GM12878 (cell line): ENCODE results near the gene MAP4K1. TPM values are rescaled to one million over a fixed set of nuclear protein-coding genes. Genes with fewer than 3 reads are reported as not detected.

ENCODE experiments used
- ATAC-seq: fragments of 200-7000 bp; cut with Tn5 transposase; 3 replicates; pipeline ENCODE4 v1.9.1; 2020; ENCODE audit warnings: mild to moderate bottlenecking, moderate library complexity
- BruUV-seq: library from RNA; stranded (reverse); fragments of 400-500 nt; replicated peaks from 2 replicates; lab custom pipeline; 2021; lab: Mats Ljungman, UMichigan
- CTCF ChIA-PET: fragments of 300-600 bp; sonication (Branson Sonifier 250); formaldehyde crosslinking; extraction: SDS; loops from one replicate; lab custom pipeline; 2021; ENCODE audit warnings: inconsistent platforms; lab: Yijun Ruan, JAX
- POLR2A ChIA-PET: fragments of 350-600 bp; formaldehyde crosslinking; extraction: SDS; loops from one replicate; lab custom pipeline; 2021; ENCODE audit warnings: inconsistent platforms; lab: Charles Lee
- RAD21 ChIA-PET: fragments of 300-600 bp; sonication (Branson Sonifier 250); formaldehyde crosslinking; loops from one replicate; lab custom pipeline; 2023; ENCODE audit warnings: antibody characterized with exemption; ENCODE audit not compliant: unreplicated experiment; lab: Charles Lee
- SMC1A ChIA-PET: fragments of 300-600 bp; sonication (Branson Sonifier 250); formaldehyde crosslinking; loops from one replicate; lab custom pipeline; 2023; ENCODE audit not compliant: unreplicated experiment, uncharacterized antibody; lab: Charles Lee
- DNase-seq: peaks from one replicate; pipeline ENCODE4 v3.0.0-alpha.2; 2011; ENCODE audit warnings: low read depth, low spot score
- FAIRE-seq: peaks from 3 replicates; lab custom pipeline; 2011; peaks lifted over from hg19 to GRCh38; lab: Jason Lieb, UNC
- H2AFZ ChIP-seq: 2 replicates; pipeline ENCODE4 v1.6.0; 2011; ENCODE audit warnings: low read depth, low read length, control low read depth; ENCODE audit not compliant: control insufficient read depth
- H3K27ac ChIP-seq: 2 replicates; pipeline ENCODE4 v1.5.1; 2011; ENCODE audit warnings: control low read depth; ENCODE audit not compliant: control insufficient read depth, insufficient read depth
- H3K27me3 ChIP-seq, 2 experiments: replicated peaks in 1 of 2; 2 replicates each; pipeline versions ENCODE4 v1.6.0 to v1.6.1; 2011; ENCODE audit warnings: low read length in 1 of 2; ENCODE audit not compliant: control insufficient read depth in 2 of 2, insufficient read depth in 2 of 2
- H3K36me3 ChIP-seq, 2 experiments: 2 replicates each; pipeline ENCODE4 v1.5.1; 2011; ENCODE audit warnings: low read length in 1 of 2; ENCODE audit not compliant: control insufficient read depth in 2 of 2, insufficient read depth in 2 of 2
- H3K4me1 ChIP-seq: 2 replicates; pipeline ENCODE4 v1.6.1; 2011; ENCODE audit warnings: mild to moderate bottlenecking, low read length, moderate library complexity, mixed read lengths; ENCODE audit not compliant: control insufficient read depth, insufficient read depth
- H3K4me2 ChIP-seq: 2 replicates; pipeline ENCODE4 v1.6.0; 2011; ENCODE audit warnings: control low read depth; ENCODE audit not compliant: control insufficient read depth, insufficient read depth
- H3K4me3 ChIP-seq: fragments of 200-600 bp; sonication (generic); 2 replicates; pipeline ENCODE4 v1.5.1; 2016
- H3K79me2 ChIP-seq: 2 replicates; pipeline ENCODE4 v1.6.0; 2011; ENCODE audit warnings: low read length; ENCODE audit not compliant: control insufficient read depth, insufficient read depth
- H3K9ac ChIP-seq: 2 replicates; pipeline ENCODE4 v1.8.0; 2011; ENCODE audit warnings: low read length, control low read depth, mixed read lengths; ENCODE audit not compliant: control insufficient read depth, insufficient read depth
- H3K9me3 ChIP-seq: replicated peaks from 3 replicates; pipeline ENCODE4 v1.5.1; 2011; ENCODE audit warnings: mild to moderate bottlenecking, low read length; ENCODE audit not compliant: control insufficient read depth, insufficient read depth
- H4K20me1 ChIP-seq: 2 replicates; pipeline ENCODE4 v1.6.0; 2011; ENCODE audit not compliant: control insufficient read depth, insufficient read depth
- ATF7 ChIP-seq: fragments of 450-650 bp; IDR thresholded peaks from 2 replicates; pipeline ENCODE4 v1.6.1; 2016; ENCODE audit warnings: low read depth, mild to moderate bottlenecking
- CHD1 ChIP-seq: IDR thresholded peaks from 2 replicates; pipeline ENCODE4 v1.6.1; 2012; ENCODE audit warnings: low read depth, low read length, improper control_type of control experiment
- CREB1 ChIP-seq: IDR thresholded peaks from 2 replicates; pipeline ENCODE4 v1.6.1; 2012; ENCODE audit warnings: low read depth, mild to moderate bottlenecking, inconsistent platforms
- CREM ChIP-seq: IDR thresholded peaks from 2 replicates; pipeline ENCODE4 v1.6.1; 2014; ENCODE audit warnings: antibody characterized with exemption, low read depth
- ETV6 ChIP-seq, 2 experiments: fragments of 450-650 bp in 1 of 2; IDR thresholded peaks in 1 of 2; conservative IDR thresholded peaks in 1 of 2; 2 replicates each; pipeline ENCODE4 v1.6.1; 2014; ENCODE audit warnings: antibody characterized with exemption in 1 of 2, borderline replicate concordance in 1 of 2, low read depth in 1 of 2, mild to moderate bottlenecking in 1 of 2, moderate library complexity in 1 of 2
- IKZF1 ChIP-seq: fragments of 450-650 bp; conservative IDR thresholded peaks from 2 replicates; pipeline ENCODE4 v1.6.1; 2017; ENCODE audit warnings: antibody characterized with exemption, mild to moderate bottlenecking
- IKZF2 ChIP-seq, 2 experiments: fragments of 450-650 bp; IDR thresholded peaks; 2 replicates each; pipeline ENCODE4 v1.6.1; 2017; ENCODE audit warnings: mild to moderate bottlenecking in 2 of 2, moderate library complexity in 2 of 2
- IRF4 ChIP-seq: IDR thresholded peaks from 2 replicates; pipeline ENCODE4 v1.6.1; 2011; ENCODE audit warnings: low read depth, low read length
- JUND ChIP-seq: IDR thresholded peaks from 2 replicates; pipeline ENCODE4 v1.6.1; 2012; ENCODE audit warnings: low read depth, mild to moderate bottlenecking, low read length, improper control_type of control experiment, moderate library complexity
- MEF2B ChIP-seq: fragments of 450-650 bp; IDR thresholded peaks from 2 replicates; pipeline ENCODE4 v1.6.1; 2018; ENCODE audit warnings: mild to moderate bottlenecking, moderate library complexity; ENCODE audit not compliant: partially characterized antibody, poor library complexity, severe bottlenecking
- NBN ChIP-seq: fragments of 450-650 bp; IDR thresholded peaks from 2 replicates; pipeline ENCODE4 v1.6.1; 2016
- NFYB ChIP-seq: IDR thresholded peaks from 2 replicates; pipeline ENCODE4 v1.6.1; 2011; ENCODE audit warnings: low read depth, mild to moderate bottlenecking, low read length, improper control_type of control experiment, moderate library complexity; ENCODE audit not compliant: insufficient read depth
- PML ChIP-seq: IDR thresholded peaks from 2 replicates; pipeline ENCODE4 v1.6.1; 2012; ENCODE audit warnings: low read length, inconsistent platforms
- RCOR1 ChIP-seq: conservative IDR thresholded peaks from 2 replicates; pipeline ENCODE4 v1.6.1; 2012; ENCODE audit warnings: low read depth, low read length, improper control_type of control experiment
- SMAD5 ChIP-seq: IDR thresholded peaks from 2 replicates; pipeline ENCODE4 v1.6.1; 2016; ENCODE audit warnings: antibody characterized with exemption, low read depth
- SRF ChIP-seq, 2 experiments: IDR thresholded peaks; 2 replicates each; pipeline ENCODE4 v1.6.1; 2011; ENCODE audit warnings: low read depth in 2 of 2, low read length in 2 of 2, mild to moderate bottlenecking in 1 of 2, moderate library complexity in 1 of 2
- WGBS: methylation state at CpG from one replicate; pipeline ENCODE4 v1.1.6; 2016; ENCODE audit warnings: low lambda C conversion rate; ENCODE audit not compliant: insufficient replicate concordance, insufficient coverage; ENCODE audit errors: missing lambda C conversion rate; 5-methylcytosine and 5-hydroxymethylcytosine counted together
- in situ Hi-C: fragments of 300-500 bp; cut with MboI; formaldehyde crosslinking; loops from 9 replicates; pipeline ENCODE4 v1.14.3; 2018; ENCODE audit warnings: mixed read lengths
- intact Hi-C: fragments of 100-400 bp; cut with micrococcal nuclease; formaldehyde crosslinking; loops from one replicate; pipeline ENCODE4 v1.14.2; 2022; ENCODE audit not compliant: unreplicated experiment
- polyA plus RNA-seq, 11 experiments: library from polyadenylated mRNA; depleted of rRNA in 4 of 11; unstranded in 6 of 11; stranded (reverse) in 5 of 11; fragments of >200 nt; fragmentation: Nextera tagmentation in 4 of 11; fragmentation: Illumina TruSeq in 1 of 11; extraction: Ambion mirVana in 4 of 11; extraction: Trizol in 1 of 11; gene quantifications; 1 replicate in 1 of 11; 2 replicates in 10 of 11; pipeline versions ENCODE4 v1.2.1 to v1.2.3, GENCODE V29; 2011 to 2016; ENCODE audit warnings: inconsistent platforms in 2 of 11, missing spikeins in 2 of 11, low read depth in 1 of 11
- total RNA-seq, 4 experiments: library from RNA; depleted of rRNA in 3 of 4; stranded (reverse); fragments of >200 nt in 3 of 4; fragmentation: Illumina TruSeq in 1 of 4; extraction: Trizol in 1 of 4; gene quantifications; 2 replicates each; pipeline versions ENCODE4 v1.2.1 to v1.2.3, GENCODE V29; 2013 to 2021
- TF ChIP-seq, protein P1 (sequence below): fragments of 450-650 bp; IDR thresholded peaks from 2 replicates; pipeline ENCODE4 v1.6.1; 2017; ENCODE audit warnings: low read depth, mild to moderate bottlenecking, moderate library complexity
- TF ChIP-seq, protein P2 (sequence below): IDR thresholded peaks from 2 replicates; pipeline ENCODE4 v1.6.1; 2012; ENCODE audit warnings: mild to moderate bottlenecking, low read depth, low read length

MAP4K1 gene
- total and polyA plus RNA-seq, 10 of the 15 experiments (the other 5 are each of a cell fraction or from before 2014, with no cell fraction given) = 39.2 to 306 (median 140) TPM

DNA sequence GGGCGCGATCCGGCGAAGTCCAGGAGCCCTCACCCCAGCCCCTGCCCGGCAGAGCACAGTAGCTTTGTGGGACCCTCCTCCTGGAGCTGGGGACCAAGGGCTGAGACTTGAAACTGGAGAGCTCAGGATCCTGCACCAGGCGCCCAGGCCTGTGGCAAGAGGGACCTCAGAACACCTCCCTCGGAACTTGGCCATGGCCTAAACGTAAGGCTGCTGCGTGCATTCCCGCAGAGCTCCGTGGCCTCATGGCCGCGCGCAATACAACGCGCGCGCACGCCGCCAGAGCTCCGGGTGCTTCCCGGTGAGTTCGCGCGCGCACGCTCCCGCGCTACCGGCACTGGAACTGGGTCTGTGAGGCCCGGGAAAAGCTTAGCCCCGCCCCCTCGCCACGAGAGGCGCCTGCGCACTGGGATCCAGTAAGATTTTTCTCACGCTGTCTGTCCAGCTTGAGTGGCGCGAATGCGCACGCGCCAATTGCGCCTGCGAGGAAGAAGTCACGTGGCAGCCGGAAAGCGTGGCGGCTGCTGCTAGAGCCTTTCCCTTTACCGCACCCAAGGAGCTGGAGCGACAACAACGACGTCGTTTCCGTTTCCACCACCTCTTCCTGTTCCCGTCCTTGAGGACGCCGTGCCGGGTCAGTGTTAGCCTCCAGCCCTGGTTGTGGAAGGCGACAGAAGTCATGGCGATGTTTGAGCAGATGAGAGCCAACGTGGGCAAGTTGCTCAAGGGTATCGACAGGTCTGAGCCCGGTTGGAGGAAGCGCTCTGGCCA, 1.0 kb upstream of the MAP4K1 start, which contains the start of gene EIF3K:
EIF3K (plus strand) TSS at position 599 of the 771 bp plus-strand sequence; CDS start at position 680, 81 bp downstream.
- peaks cover 12% of the 10 kb centered on the region for H3K4me1 ChIP-seq
- peaks cover 12 to 16% of the 10 kb centered on the region in 2 experiments for H3K36me3 ChIP-seq
- peak within 1 kb of the TSS; percentile 92 for H3K9ac ChIP-seq
- peaks cover 49% of the 10 kb centered on the region for H3K79me2 ChIP-seq
- WGBS = 1% methylated on average over 64 of the region's 64 CpGs
- no peaks in the 10 kb centered on the region for H3K27me3 ChIP-seq
- no peaks in the 10 kb centered on the region for H4K20me1 ChIP-seq
- FAIRE-seq = peak; percentile 94
- BruUV-seq = no TSS peak
- H3K4me3 ChIP-seq = peak within 1 kb of the TSS; percentile 98
- ChIA-PET POLR2A (interaction anchor here (0.5 to 6.2 kb wide), 22 partner anchors 11 to 825 kb away, joined by 3 to 135 read pairs (median 4); partner anchors contain the start of genes ACTN4, NFKBIB and SIRT2), CTCF (interaction anchor here (0.6 to 6.5 kb wide), 13 partner anchors 16 to 311 kb away, joined by 3 to 74 read pairs (median 7); partner anchors contain the start of genes FAM98C, MRPS12, RINL and SARS2), SMC1A (interaction anchor here (0.9 to 7.0 kb wide), 17 partner anchors 9 to 312 kb away, joined by 3 to 85 read pairs (median 6); partner anchors contain the start of genes ACTN4, FAM98C, MRPS12 and SARS2), RAD21 (interaction anchor here (0.6 to 5.6 kb wide), 21 partner anchors 10 to 1323 kb away, joined by 3 to 135 read pairs (median 4); partner anchors contain the start of genes ACTN4, ECH1, FAM98C and MRPS12)
- ATAC-seq = peak; percentile 62
- H2AFZ ChIP-seq = peak within 1 kb of the TSS; percentile 88
- H3K9me3 ChIP-seq = no peaks in the 10 kb centered on the region
- peak within 1 kb of the TSS; percentile 98 for H3K4me2 ChIP-seq
- intact Hi-C loops = loop anchor here (1.0 to 2.0 kb wide), 2 partner anchors 61 to 74 kb away; no protein-coding TSS in a partner anchor
- in situ Hi-C loops = loop anchor here (5.0 kb wide), 1 partner anchor 56 kb away; no protein-coding TSS in a partner anchor
- peak within 1 kb of the TSS; percentile 98 for H3K27ac ChIP-seq
- peak; percentile 97 for DNase-seq
- TF ChIP-seq NBN = peak; percentile 51; the same call in 1 of the 2 replicates
- TF ChIP-seq CREB1 = peak; percentile 93
- TF ChIP-seq IKZF2 (IDR thresholded peaks at IDR 0.05) = peak; percentile 9 to 19; a peak in 1 of 4 replicates
- TF ChIP-seq JUND = no peak
- TF ChIP-seq ETV6 (conservative IDR thresholded peaks at IDR 0.05 in 1 of 2, IDR thresholded peaks at IDR 0.05 in 1 of 2; ENCODE audit: borderline replicate concordance in 1 of 2, low read depth in 1 of 2) = peak in 1 of 2 experiments; percentile 86; a peak in 2 of 4 replicates
- TF ChIP-seq CHD1 = no peak
- peak; percentile 64; the same call in 1 of the 2 replicates for TF ChIP-seq NFYB
- 0 out of 2 replicates have a peak, but pooled peaks have one; percentile 14 for TF ChIP-seq RCOR1
- peak; percentile 53 for TF ChIP-seq MEF2B
- peak; percentile 91 for TF ChIP-seq PML
- peak; percentile 55; the same call in 1 of the 2 replicates for TF ChIP-seq ATF7
- peak; percentile 91 for TF ChIP-seq IKZF1
- peak; percentile 89 for TF ChIP-seq CREM
- peak; percentile 87 for TF ChIP-seq SMAD5
- TF ChIP-seq, protein P1, sequence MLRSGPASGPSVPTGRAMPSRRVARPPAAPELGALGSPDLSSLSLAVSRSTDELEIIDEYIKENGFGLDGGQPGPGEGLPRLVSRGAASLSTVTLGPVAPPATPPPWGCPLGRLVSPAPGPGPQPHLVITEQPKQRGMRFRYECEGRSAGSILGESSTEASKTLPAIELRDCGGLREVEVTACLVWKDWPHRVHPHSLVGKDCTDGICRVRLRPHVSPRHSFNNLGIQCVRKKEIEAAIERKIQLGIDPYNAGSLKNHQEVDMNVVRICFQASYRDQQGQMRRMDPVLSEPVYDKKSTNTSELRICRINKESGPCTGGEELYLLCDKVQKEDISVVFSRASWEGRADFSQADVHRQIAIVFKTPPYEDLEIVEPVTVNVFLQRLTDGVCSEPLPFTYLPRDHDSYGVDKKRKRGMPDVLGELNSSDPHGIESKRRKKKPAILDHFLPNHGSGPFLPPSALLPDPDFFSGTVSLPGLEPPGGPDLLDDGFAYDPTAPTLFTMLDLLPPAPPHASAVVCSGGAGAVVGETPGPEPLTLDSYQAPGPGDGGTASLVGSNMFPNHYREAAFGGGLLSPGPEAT = peak; percentile 73
- no peak for TF ChIP-seq IRF4
- TF ChIP-seq, protein P2, sequence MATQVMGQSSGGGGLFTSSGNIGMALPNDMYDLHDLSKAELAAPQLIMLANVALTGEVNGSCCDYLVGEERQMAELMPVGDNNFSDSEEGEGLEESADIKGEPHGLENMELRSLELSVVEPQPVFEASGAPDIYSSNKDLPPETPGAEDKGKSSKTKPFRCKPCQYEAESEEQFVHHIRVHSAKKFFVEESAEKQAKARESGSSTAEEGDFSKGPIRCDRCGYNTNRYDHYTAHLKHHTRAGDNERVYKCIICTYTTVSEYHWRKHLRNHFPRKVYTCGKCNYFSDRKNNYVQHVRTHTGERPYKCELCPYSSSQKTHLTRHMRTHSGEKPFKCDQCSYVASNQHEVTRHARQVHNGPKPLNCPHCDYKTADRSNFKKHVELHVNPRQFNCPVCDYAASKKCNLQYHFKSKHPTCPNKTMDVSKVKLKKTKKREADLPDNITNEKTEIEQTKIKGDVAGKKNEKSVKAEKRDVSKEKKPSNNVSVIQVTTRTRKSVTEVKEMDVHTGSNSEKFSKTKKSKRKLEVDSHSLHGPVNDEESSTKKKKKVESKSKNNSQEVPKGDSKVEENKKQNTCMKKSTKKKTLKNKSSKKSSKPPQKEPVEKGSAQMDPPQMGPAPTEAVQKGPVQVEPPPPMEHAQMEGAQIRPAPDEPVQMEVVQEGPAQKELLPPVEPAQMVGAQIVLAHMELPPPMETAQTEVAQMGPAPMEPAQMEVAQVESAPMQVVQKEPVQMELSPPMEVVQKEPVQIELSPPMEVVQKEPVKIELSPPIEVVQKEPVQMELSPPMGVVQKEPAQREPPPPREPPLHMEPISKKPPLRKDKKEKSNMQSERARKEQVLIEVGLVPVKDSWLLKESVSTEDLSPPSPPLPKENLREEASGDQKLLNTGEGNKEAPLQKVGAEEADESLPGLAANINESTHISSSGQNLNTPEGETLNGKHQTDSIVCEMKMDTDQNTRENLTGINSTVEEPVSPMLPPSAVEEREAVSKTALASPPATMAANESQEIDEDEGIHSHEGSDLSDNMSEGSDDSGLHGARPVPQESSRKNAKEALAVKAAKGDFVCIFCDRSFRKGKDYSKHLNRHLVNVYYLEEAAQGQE = no peak
- no peak for TF ChIP-seq SRF (IDR thresholded peaks at IDR 0.05; ENCODE audit: low read depth in 2 of 2, low read length in 2 of 2)
